GM23248 (cell line): ENCODE data around the gene LRRC28.

Experiments
- EZH2 ChIP-seq: fragments of 200-600 bp; sonication (generic); IDR thresholded peaks from 2 replicates; pipeline ENCODE4 v1.6.1; 2018; ENCODE audit warnings: antibody characterized with exemption, mild to moderate bottlenecking; ENCODE audit not compliant: insufficient read depth, poor library complexity, severe bottlenecking
- EZH2phosphoT487 ChIP-seq: fragments of 200-600 bp; sonication (generic); IDR thresholded peaks from 2 replicates; pipeline ENCODE4 v1.6.1; 2018; ENCODE audit warnings: antibody characterized with exemption, moderate library complexity, mild to moderate bottlenecking, low read depth; ENCODE audit not compliant: insufficient read depth

GRCh38 chr15:99407716-99408115 lies 156.4 kb downstream of the LRRC28 start:
- TF ChIP-seq EZH2: no peak
- no peak for TF ChIP-seq EZH2phosphoT487
